PFSK-1 (cell line): ENCODE data around the gene SHISA5.

Experiments used
- POLR2AphosphoS5 ChIP-seq: IDR thresholded peaks from 2 replicates; pipeline ENCODE4 v1.6.1; 2012; ENCODE audit warnings: low read depth, mild to moderate bottlenecking, control low read depth, low read length, moderate library complexity
- REST ChIP-seq, 2 experiments: IDR thresholded peaks; 2 replicates each; pipeline versions ENCODE4 v1.6.1 to v1.8.0; 2011 to 2012; ENCODE audit warnings: low read depth in 2 of 2, low read length in 2 of 2, control low read depth in 1 of 2, inconsistent platforms in 1 of 2, mild to moderate bottlenecking in 1 of 2, moderate library complexity in 1 of 2; ENCODE audit not compliant: insufficient read depth in 1 of 2
- SIN3A ChIP-seq: IDR thresholded peaks from 2 replicates; pipeline ENCODE4 v1.6.1; 2012; ENCODE audit warnings: mild to moderate bottlenecking, low read length, moderate library complexity, borderline replicate concordance; ENCODE audit not compliant: insufficient read depth
- TAF1 ChIP-seq: IDR thresholded peaks from 2 replicates; pipeline ENCODE4 v1.6.1; 2012; ENCODE audit warnings: low read length, control low read depth, borderline replicate concordance; ENCODE audit not compliant: insufficient read depth

- TF ChIP-seq REST (IDR thresholded peaks at IDR 0.05; ENCODE audit: insufficient read depth in 1 of 2, low read depth in 2 of 2, low read length in 2 of 2) (no peak), POLR2AphosphoS5 (no peak), TAF1 (no peak), SIN3A (no peak)
Measured at GRCh38 chr3:48505146-48505545, 1.2 kb upstream of the SHISA5 start.
